NOMO-1 treated with dmso at 0.1 percent for 144 hours (cell line): ENCODE results near the gene POLE.
"Not testable (repeated sequence)": the region's sequence is repeated elsewhere in the genome, so short reads cannot be mapped to it uniquely, and the experiment has no call there.

Experiments used
- DNase-seq: peaks from one replicate; lab custom pipeline; 2025; ENCODE audit not compliant: unreplicated experiment; lab: John Stamatoyannopoulos, UW

POLE gene

GRCh38 chr12:132717531-132718387, 30.6 kb upstream of the POLE start:
- DNase-seq: no peak

GRCh38 chr12:132717011-132717410, 29.9 kb upstream of the POLE start:
- DNase-seq: no peak

- DNase-seq: no peak
Measured at GRCh38 chr12:132716356-132716755, 29.2 kb upstream of the POLE start.

DNA sequence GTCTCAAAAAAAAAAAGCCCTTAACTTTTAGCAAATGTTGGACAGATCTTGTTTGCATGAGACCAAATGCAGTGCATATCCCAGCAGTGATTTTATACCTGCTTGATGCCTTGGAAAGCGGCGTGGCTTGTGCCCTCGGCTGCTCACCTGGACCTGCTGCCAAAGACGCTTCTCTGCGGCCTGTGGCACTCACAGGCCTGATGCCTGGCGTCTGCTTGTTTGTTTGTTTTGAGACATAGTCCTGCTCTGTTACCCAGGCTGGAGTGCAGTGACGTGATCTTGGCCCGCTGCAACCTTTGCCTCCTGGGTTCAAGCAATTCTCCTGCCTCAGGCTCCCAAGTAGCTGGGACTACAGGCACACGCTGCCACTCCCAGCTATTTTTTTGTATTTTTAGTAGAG, 28.7 kb upstream of the POLE start:
- DNase-seq: no peak

GRCh38 chr12:132713123-132713522, 26.0 kb upstream of the POLE start:
- no peak for DNase-seq

GRCh38 chr12:132711080-132711843, 24.1 kb upstream of the POLE start:
- DNase-seq: no peak

DNA sequence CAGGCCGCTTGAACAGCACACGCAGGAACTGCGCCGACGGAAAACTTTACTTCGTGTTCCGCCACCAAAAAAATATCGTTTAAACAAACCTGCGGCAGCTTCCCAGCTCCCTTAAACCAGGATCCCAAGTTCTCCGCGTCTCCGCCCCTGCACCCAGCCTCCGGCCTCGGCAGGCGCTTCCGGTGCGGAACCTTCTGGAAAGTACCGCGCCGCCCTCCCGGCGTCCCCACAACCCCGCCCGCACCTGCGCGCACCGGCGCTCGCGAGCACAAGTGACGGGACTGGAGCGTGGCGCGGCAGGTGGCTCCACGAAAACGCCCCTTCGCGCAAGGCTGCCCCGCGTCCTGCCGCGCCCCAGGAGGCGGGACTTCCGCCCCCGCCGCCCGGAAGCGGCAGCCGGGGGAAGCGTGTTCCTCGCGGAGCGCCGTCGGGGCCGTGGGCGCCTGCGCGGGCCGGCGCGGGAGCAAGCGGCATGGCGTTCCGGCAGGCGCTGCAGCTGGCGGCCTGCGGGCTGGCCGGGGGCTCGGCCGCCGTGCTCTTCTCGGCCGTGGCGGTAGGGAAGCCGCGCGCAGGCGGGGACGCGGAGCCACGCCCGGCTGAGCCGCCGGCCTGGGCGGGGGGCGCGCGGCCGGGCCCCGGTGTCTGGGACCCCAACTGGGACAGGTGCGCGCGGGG, 23.4 kb upstream of the POLE start, which contains the start of gene PGAM5:
TSS of gene PGAM5 (plus strand) at position 438 of the 675 bp plus-strand sequence. CDS start at position 473, 35 bp downstream.
- DNase-seq: peak; percentile 94

DNA sequence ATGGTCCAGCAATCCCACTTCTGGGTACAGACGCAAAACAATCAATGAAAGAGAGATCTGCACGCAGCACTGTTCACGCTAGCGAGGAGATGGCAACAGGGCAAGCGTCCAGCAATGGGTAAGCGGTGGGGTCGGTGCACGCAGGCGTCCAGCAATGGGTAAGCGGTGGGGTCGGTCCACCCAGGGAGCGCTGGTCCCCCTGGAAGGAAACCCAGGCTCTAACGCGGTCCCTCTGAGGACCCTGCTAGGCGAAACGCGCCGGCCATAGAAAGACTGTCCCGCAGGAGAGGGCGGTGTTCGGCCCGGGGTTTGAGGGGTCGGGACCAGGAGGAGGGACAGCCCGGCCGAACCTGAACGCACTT, 22.9 kb upstream of the POLE start:
- no peak for DNase-seq

GRCh38 chr12:132708150-132708549, 21.0 kb upstream of the POLE start:
- DNase-seq: no peak

DNA sequence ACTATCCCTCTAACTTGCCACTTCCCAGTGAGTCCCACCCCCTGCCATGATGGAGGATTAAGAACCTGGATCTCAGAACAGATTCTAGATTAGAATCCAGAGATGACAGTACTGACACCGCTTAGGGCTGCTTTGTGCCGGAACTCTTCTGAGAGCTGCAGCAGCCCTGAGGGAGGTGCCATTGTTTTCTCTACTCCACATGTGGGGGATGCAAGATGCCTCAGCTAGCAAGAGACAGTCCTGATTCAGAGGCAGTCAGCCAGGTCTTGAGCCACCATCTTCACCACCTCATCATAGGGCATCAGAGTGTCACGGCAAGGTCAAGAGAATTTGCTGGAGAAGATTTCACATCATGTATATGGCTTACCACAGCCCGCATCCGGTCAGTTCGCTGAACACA, 20.1 kb upstream of the POLE start:
- no peak for DNase-seq

DNA sequence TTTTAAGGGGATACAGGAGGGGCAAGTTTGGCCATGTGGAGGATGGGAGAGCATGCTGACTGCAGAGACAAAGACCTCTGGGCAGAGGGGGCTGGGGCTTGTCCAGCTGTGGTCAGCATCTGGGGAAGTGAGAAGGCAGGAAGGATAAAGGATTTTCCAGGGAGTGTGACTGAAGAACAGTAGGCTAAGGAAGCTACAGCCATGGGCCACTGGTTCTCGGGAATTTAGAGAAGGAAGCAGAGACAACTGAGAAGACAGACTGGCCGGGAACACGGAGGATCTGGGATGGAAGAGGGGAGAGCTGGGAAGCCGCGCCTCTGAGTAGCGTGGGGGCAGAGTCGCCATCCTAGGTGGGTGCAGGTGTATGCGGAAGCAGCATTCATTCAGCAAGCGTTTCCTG, 16.5 kb upstream of the POLE start:
- no peak for DNase-seq

- no peak for DNase-seq
Measured at GRCh38 chr12:132702640-132703039, 15.5 kb upstream of the POLE start.

DNA sequence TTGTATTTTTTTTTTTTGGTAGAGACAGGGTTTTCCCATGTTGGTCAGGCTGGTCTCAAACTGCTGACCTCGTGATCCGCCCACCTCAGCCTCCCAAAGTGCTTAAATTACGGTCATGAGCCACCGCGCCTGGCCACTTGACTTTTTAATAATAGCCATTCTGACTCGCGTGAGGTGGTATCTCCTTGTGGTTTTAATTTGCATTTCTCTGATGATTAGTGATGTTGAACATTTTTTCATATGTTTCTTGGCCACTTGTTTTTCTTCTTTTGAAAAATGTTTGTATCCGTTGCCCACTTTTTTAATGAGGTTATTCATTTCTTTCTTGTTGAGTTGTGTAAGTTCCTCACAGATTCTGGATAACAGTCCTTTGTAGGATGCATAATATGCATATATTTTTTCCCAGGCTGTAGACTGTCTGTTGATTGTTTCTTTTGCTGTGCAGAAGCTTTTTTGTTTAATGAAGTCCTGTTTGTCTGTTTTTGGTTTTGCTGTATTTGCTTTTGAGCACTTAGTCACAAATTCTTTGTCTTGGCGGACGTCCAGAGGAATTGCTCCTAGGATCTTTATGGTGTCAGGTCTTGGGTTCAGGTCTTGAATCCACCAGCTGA, 13.2 kb upstream of the POLE start:
- DNase-seq: no peak

GRCh38 chr12:132698341-132698740, 11.2 kb upstream of the POLE start:
- DNase-seq: no peak

- DNase-seq: no peak
Measured at GRCh38 chr12:132695431-132695830, 8.3 kb upstream of the POLE start.

DNA sequence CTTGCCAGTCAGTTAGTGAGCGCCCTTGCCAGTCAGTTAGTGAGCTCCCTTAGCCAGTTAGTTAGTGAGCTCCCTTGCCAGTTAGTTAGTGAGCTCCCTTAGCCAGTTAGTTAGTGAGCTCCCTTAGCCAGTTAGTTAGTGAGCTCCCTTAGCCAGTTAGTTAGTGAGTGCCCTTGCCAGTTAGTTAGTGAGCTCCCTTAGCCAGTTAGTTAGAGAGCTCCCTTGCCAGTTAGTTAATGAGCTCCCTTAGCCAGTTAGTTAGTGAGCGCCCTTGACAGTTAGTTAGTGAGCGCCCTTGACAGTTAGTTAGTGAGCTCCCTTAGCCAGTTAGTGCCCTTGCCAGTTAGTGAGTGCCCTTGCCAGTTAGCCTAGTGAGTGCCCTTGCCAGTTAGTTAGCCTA, 7.7 kb upstream of the POLE start:
- not testable (repeated sequence) for DNase-seq

DNA sequence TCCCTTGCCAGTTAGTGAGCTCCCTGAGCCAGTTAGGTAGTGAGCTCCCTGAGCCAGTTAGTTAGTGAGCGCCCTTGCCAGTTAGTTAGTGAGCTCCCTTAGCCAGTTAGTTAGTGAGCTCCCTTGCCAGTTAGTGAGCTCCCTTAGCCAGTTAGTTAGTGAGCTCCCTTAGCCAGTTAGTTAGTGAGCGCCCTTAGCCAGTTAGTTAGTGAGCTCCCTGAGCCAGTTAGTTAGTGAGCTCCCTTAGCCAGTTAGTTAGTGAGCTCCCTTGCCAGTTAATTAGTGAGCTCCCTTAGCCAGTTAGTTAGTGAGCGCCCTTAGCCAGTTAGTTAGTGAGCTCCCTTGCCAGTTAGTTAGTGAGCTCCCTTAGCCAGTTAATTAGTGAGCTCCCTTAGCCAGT, 4.9 kb upstream of the POLE start:
- DNase-seq: not testable (repeated sequence)

GRCh38 chr12:132690112-132690511, 3.0 kb upstream of the POLE start:
- no peak for DNase-seq

DNA sequence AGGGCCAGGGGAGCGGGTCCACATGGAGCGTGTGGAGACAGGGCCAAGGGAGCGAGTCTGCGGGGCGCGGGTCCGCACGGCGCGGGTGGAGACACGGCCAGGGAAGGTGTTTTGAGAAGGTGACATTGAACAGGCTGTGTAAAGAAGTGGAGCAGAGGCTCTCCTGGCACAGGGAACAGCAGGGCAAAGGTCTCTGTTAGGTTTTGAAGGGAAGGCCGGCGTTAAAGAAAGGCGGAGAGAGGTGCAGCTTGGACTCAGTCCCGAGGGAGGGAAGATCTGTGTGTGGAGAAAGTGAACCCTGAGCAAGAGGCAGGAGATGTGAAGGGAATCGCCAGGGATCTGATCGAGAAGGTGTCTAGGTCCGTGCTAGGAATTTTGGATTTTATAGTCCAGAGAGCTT, 2.1 kb upstream of the POLE start:
- DNase-seq: no peak

DNA sequence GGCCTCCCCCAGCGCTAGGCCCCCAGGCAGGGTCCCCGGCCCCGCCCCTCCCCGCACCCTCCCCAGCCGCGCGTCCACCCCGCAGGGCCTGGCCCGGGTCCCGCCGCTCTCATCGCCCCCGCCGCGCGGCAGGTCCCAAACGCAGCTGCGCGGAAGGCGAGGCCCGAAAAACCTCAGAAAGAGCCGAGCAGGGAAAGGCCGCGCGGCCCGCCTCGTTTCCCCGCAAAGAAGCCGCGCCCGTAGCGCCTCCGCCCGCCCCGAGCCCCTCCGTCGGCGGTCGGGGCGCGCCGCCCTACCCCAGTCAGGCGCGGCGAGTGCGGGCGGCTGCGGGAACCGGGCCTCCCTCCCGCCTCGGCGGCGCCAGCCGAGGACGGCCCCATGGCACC, 324 bp downstream of the POLE start:
- no peak for DNase-seq

- DNase-seq: no peak
Measured at GRCh38 chr12:132685400-132685799, 1.7 kb downstream of the POLE start.
